Bladder microvascular endothelial cell (primary cell): Measurements from ENCODE around the gene RADIL. TPM values are rescaled to one million over a fixed set of nuclear protein-coding genes. Genes with fewer than 3 reads are reported as not detected.

Experiments used
- total RNA-seq: library from RNA; depleted of rRNA; stranded (reverse); fragments of >200 nt; gene quantifications from 2 replicates; pipeline ENCODE4 v1.2.3, GENCODE V29; 2014

The RADIL gene, protein sequence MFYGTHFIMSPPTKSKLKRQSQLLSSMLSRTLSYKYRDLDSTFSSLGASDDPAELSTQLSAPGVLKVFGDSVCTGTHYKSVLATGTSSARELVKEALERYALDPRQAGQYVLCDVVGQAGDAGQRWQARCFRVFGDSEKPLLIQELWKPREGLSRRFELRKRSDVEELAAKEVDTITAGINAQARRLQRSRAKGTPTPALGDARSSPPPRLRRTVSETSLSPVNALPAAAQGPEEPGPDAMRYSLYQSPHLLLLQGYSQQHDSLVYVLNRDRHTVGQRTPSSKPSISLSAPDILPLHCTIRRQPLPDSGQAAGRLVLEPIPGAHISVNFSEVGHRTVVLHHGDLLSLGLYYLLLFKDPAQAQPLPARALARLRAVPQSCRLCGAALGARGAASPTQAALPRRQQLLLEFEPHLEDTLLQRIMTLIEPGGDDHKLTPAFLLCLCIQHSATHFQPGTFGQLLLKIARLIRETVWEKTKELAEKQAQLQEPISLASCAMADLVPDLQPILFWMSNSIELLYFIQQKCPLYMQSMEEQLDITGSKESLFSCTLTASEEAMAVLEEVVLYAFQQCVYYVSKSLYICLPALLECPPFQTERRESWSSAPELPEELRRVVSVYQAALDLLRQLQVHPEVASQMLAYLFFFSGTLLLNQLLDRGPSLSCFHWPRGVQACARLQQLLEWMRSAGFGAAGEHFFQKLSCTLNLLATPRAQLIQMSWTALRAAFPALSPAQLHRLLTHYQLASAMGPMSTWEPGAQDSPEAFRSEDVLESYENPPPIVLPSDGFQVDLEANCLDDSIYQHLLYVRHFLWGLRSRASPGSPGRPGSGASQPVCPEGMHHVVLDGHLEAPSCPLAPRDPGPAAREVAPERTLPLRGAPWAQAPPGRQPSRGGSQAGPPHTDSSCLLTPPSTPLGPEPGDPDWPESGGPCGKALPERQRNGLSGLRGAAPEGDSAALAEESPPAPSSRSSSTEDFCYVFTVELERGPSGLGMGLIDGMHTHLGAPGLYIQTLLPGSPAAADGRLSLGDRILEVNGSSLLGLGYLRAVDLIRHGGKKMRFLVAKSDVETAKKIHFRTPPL
- total RNA-seq, result 0.65 and 1.3 TPM in 2 replicates

DNA sequence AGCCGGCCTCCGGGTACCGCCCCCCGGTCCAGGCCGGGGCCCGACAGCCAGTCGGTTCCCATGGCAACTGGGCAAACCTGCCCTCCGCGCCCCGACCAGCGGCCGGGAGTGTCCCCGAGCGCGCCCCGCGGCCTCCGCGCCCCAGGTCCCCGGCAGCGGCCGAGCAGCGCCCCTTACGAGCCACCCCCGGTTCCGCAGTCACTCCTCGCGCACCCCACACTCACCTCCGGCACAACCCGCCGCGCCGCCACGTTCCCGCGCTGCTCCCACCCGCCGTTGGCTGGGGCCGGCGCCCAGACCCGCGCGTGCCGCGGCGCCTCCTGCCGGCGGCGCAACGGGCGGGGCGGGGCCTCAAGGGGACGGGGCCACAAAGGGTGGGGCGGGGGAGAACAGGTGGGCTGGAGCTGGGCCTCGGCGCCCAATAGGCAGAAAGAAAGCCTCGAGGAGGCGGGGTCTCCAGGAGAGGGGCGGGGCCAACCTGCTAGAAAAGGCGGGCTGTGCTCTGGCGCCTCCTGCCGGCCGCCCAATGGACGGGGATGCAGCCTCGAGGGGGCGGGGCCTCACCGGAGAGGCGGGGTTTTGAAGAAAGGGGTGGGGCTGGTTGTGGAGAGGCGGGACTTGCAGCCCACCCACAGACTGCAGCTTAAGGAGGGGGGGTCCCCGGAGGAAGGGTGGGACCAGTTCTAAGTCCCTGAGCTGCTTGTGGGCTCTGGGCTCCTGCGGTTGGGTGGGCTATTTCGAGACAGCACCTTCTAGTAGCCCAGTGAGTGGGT is at the start of gene RADIL:
TSS of gene RADIL (minus strand) at position 345 of the 773 bp plus-strand sequence. CDS start 5,577 bp downstream, outside the sequence.

DNA sequence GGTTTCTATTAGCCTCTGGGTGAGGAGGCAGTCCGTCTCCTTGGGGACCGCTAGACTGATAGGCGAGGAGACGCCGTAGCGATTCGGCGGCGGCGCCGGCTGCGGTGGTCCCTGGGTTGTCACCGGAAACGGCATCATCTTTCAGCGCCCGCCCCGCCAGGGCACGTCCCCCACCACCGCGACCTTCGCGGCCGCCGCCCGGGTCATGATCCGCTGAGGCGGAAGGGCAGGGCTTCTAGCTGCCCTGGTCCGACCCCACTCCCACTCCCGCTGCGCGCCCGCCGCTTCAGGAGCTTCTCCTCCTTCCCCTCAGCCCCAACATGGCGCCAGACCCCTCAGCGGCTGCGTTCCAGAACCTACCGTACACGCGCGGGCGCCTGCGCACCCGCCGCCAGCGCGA is 21.8 kb downstream of the RADIL start, which contains the start of gene PAPOLB:
TSS of gene PAPOLB (minus strand) at position 358 of the 400 bp plus-strand sequence. CDS start at position 138, 220 bp downstream.

DNA sequence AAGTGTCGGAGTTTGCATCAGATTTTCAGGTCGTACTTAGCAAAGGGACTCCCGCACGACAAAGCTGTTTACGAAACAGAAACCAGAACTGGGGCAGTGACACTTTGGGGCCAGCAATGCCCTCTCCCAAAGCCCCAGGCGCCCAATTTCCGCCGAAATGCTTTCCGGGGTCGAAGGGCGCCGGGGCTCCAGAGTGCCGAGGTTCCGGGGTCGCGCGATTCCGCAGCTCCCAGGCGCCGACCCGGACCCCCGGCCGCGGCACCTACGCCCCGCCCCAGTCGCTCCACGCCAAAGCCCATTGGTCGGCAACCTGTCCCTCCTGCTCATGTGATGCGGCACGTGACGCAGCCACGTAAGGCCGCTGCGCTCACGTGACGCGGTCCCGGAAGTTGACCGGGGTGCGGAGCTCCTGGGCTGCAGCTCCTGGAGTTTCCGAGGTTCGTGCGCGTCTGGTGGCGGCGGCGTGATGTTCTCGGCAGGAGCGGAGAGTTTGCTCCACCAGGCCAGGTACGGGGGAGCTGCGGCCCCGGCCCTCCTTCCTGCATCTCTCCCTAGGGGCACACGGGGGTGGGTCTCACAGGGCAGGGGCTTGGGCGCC is 108.2 kb downstream of the RADIL start, which contains the start of gene AP5Z1:
TSS of gene AP5Z1 (plus strand) at position 374 of the 598 bp plus-strand sequence. CDS start at position 467, 93 bp downstream.

Other genes starting within 250 kb of the RADIL start
- gene FOXK1, start 201.4 kb downstream of the RADIL start, total RNA-seq, result 22.7 and 36.6 TPM in 2 replicates
- gene AP5Z1, start 108.1 kb downstream of the RADIL start, total RNA-seq, result 18.1 and 27.9 TPM in 2 replicates
- gene PAPOLB, start 21.7 kb downstream of the RADIL start, total RNA-seq, result 0.31 TPM in 1 of 2 replicates, not detected in the other
- gene MMD2, start 75.5 kb upstream of the RADIL start, total RNA-seq, result not detected in 2 replicates
- gene RBAK, start 162.1 kb upstream of the RADIL start, total RNA-seq, result 3.9 and 8.1 TPM in 2 replicates